ENCODE results near the gene DCC. TPM values are rescaled to one million over a fixed set of nuclear protein-coding genes. Genes with fewer than 3 reads are reported as not detected.

DCC gene
- total RNA-seq, 4 donors from 2014 or later: 0.84 to 1.2 TPM; not detected in 2

DNA sequence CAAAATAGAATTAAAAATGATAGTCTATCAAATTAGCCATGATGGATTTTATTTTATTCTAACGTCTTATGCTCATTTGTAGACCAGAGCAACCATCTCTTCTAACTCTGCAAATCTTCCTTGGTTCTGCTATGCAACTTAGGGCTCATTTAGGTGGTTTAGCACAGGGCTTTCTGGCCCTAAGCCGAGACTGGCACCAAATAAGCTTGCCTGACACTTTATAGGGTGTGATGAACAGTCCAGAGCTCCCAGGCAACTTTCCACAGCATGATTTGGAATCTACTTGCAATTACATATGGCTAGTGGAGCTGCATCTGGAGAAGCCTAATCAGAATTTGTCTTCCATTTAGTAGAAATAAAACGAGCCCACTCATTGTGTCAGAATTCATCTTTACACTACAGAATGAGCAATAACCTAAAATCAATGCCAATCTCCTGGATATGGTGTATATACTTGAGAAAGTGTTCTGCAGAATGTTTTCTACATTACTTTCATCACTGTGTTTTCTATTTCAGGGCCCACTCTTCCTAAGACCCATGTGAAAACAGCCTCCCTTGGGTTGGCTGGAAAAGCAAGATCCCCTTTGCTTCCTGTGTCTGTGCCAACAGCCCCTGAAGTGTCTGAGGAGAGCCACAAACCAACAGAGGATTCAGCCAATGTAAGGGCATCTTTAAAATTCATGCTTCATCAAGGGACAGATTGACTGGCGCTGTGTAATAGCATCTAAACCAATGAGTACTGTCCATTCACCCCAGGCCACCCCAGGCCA is 1186.3 kb downstream of the DCC start:
- 75 to 82% methylated on average over 4 of the region's 4 CpGs for WGBS, 2 donors
- TF ChIP-seq, protein P1, sequence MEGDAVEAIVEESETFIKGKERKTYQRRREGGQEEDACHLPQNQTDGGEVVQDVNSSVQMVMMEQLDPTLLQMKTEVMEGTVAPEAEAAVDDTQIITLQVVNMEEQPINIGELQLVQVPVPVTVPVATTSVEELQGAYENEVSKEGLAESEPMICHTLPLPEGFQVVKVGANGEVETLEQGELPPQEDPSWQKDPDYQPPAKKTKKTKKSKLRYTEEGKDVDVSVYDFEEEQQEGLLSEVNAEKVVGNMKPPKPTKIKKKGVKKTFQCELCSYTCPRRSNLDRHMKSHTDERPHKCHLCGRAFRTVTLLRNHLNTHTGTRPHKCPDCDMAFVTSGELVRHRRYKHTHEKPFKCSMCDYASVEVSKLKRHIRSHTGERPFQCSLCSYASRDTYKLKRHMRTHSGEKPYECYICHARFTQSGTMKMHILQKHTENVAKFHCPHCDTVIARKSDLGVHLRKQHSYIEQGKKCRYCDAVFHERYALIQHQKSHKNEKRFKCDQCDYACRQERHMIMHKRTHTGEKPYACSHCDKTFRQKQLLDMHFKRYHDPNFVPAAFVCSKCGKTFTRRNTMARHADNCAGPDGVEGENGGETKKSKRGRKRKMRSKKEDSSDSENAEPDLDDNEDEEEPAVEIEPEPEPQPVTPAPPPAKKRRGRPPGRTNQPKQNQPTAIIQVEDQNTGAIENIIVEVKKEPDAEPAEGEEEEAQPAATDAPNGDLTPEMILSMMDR (IDR thresholded peaks at IDR 0.05): no peak
- TF ChIP-seq POLR2A (IDR thresholded peaks at IDR 0.05) (no peak), EP300 (IDR thresholded peaks at IDR 0.05) (no peak)
- H3K27ac ChIP-seq: no peak overlapping the region
- H3K4me1 ChIP-seq: no peaks in the 10 kb centered on the region
- no peaks in the 10 kb centered on the region for H3K36me3 ChIP-seq
- DNase-seq (ENCODE audit: low spot score in 2 of 2): no peak
- H3K9me3 ChIP-seq: peaks cover 0 to 8% (median 0%) of the 10 kb centered on the region in 4 donors
- no peaks in the 10 kb centered on the region for H3K27me3 ChIP-seq
- H3K4me3 ChIP-seq: no peak overlapping the region

DNA sequence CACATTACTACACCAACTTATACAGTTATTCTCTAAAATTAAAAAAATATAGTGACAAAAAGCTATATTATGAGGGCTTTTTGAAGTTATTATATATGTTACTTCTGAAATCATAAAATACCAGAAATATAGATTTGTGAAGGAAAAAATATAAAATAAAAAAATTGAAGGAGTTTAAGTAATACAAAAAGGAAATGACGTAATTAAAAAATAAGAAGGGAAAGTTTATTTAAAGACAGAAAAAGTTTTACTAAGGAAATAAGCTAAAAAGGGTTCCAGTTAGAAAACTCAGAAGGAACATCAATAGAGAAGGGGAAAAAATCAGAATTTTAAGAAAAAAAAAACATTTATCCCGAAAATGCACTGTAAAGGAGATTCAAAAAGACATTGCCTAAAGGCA is 1187.4 kb downstream of the DCC start:
- H3K27me3 ChIP-seq: no peaks in the 10 kb centered on the region
- H3K4me3 ChIP-seq: no peak overlapping the region
- H3K4me1 ChIP-seq: no peaks in the 10 kb centered on the region
- H3K9me3 ChIP-seq: peaks cover 0 to 8% (median 0%) of the 10 kb centered on the region in 4 donors
- H3K27ac ChIP-seq: no peak overlapping the region
- TF ChIP-seq EP300 (IDR thresholded peaks at IDR 0.05): no peak
- TF ChIP-seq, protein P1 (IDR thresholded peaks at IDR 0.05): no peak
- no peak for TF ChIP-seq POLR2A (IDR thresholded peaks at IDR 0.05)
- 77 to 85% methylated on average over 2 of the region's 2 CpGs for WGBS, 2 donors
- H3K36me3 ChIP-seq: no peaks in the 10 kb centered on the region
- DNase-seq (ENCODE audit: low spot score in 2 of 2): no peak

DNA sequence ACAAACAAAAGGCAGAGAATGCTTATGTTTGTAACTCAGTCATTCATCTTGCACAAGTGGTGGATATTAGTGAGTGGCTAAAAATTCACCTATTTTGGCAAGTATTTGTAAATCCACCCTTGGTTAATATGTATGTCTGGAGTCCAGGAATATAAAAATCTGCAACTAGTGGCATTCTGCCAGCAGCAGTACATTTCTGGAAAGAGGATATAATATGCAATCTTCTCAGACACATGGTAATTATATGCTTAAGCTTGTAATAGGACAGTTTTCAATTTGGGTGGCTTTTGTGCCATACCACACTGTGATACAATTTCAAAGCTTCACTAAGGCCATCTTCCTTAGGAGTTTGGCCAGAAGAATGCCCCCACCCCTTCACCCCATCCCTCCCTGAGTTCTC is 1191.2 kb downstream of the DCC start:
- Histone ChIP-seq H3K36me3 (no peaks in the 10 kb centered on the region), H3K27ac (no peak overlapping the region), H3K9me3 (no peaks in the 10 kb centered on the region), H3K4me1 (peaks cover 0 to 17% (median 7%) of the 10 kb centered on the region in 4 donors), H3K27me3 (no peaks in the 10 kb centered on the region), H3K4me3 (no peak overlapping the region)
- DNase-seq (ENCODE audit: low spot score in 2 of 2): no peak
- TF ChIP-seq POLR2A (IDR thresholded peaks at IDR 0.05) (no peak), EP300 (IDR thresholded peaks at IDR 0.05) (no peak)
- TF ChIP-seq, protein P1 (IDR thresholded peaks at IDR 0.05): no peak

DNA sequence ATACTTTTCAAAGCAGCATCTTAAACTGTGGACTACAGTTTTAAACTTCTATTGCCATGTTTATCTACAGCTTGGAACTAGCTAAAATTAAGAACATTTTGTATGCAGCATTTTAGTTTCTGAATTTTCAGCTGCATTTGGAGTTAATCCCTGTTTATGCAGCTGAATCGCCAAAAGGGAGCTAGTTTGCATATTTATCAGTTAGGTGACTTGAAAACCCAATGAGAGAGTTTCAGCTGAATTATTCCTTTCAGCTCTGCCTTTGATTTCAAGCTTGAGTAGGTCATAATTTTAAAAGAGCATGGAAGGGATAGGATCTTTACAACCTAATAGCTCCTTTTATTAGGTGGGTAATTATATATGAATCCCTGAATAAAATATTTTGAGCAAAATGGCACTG is 1191.9 kb downstream of the DCC start:
- WGBS, 2 donors: 35 to 46% methylated on average over 1 of the region's 1 CpG
- Histone ChIP-seq H3K36me3 (no peaks in the 10 kb centered on the region), H3K27me3 (no peaks in the 10 kb centered on the region), H3K27ac (no peak overlapping the region), H3K4me1 (peaks cover 0 to 17% (median 7%) of the 10 kb centered on the region in 4 donors), H3K4me3 (no peak overlapping the region), H3K9me3 (no peaks in the 10 kb centered on the region)
- TF ChIP-seq, protein P1 (IDR thresholded peaks at IDR 0.05): no peak
- TF ChIP-seq EP300 (IDR thresholded peaks at IDR 0.05) (no peak), POLR2A (IDR thresholded peaks at IDR 0.05) (no peak)
- DNase-seq (ENCODE audit: low spot score in 2 of 2): no peak

DNA sequence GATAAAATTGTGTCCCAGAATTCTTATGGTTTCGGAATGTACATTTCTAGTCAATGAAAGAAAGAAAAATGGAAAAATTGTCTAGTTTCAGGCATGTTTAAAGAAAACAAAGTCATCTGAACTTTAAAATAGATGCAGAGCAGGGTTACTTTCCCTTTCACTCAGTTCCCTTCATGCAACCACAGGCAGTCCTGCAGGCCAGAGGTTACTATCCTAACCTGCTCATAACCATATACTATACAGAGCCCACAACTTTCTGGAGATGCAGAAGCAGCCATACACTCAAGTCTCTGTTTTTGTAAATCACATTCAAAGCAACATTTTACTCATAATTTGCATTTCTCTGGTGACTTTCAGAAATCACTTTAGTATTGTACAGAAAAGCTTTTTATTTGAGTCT is 1194.2 kb downstream of the DCC start:
- Histone ChIP-seq H3K4me3 (no peak overlapping the region), H3K36me3 (no peaks in the 10 kb centered on the region), H3K27ac (no peak overlapping the region), H3K27me3 (no peaks in the 10 kb centered on the region), H3K4me1 (peaks cover 0 to 17% (median 7%) of the 10 kb centered on the region in 4 donors), H3K9me3 (no peaks in the 10 kb centered on the region)
- DNase-seq (ENCODE audit: low spot score in 2 of 2): no peak
- WGBS, 2 donors: 79 to 90% methylated on average over 1 of the region's 1 CpG
- no peak for TF ChIP-seq EP300 (IDR thresholded peaks at IDR 0.05)
- TF ChIP-seq, protein P1 (IDR thresholded peaks at IDR 0.05): no peak
- TF ChIP-seq POLR2A (IDR thresholded peaks at IDR 0.05): no peak

Measured in tibial nerve (tissue), 4 donors.